Middle frontal gyrus (tissue), 1 donor: ENCODE data around the gene DPYSL5.

Experiments
- DNase-seq: peaks from one replicate; pipeline ENCODE4 v3.0.0-alpha.2; 2015; ENCODE audit warnings: low spot score; ENCODE audit errors: extremely low spot score

Gene DPYSL5

DNA sequence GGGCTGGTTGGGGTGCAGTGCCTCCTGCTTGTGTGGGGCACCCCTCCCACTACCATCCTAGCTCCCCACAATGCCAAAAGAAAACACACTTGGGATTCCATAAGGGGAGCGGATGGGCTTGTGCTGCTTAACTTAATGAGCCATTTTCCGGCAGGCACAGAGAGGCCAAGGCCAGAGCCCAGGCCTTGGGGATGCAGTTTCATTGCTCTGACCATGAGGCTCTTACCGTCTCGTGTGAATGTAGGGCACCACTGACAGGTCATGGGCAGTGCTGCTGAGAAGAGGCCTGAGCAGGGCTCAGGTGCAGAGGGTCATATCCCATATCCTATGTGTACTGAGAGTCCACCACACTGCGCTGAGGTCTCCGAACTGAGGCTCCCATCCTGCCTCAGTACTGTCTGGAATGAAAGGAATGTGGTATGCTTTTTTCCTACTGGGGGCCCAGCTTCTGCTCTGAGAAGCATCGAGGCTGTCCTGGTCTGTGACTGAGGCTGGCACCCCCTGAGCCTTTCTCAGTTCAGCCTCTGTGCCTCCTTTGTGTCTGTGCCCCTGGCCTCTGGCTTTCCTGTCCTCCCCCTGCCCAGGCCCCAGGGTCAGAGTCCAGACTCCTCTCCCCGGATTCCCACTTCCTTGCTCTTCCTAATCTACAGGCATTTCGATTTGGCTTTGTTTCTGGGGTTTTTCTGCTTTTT is 77.3 kb downstream of the DPYSL5 start:
- DNase-seq = no peak

DNA sequence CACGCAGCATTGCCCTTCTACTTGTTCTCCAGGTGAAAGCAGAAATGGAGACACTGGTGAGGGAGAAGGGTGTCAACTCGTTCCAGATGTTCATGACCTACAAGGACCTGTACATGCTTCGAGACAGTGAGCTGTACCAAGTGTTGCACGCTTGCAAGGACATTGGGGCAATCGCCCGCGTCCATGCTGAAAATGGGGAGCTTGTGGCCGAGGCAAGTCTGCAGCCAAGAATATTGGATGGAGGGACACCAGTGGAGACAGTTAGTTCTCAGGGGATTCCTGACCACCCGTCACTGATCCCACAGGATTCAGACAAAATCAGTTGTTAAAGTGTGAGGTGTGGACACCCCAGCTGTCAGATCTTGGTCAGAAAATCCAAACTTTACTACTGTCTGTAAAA is 79.3 kb downstream of the DPYSL5 start:
- DNase-seq = no peak

- DNase-seq = no peak
These were observed 85.0 kb downstream of the DPYSL5 start for GRCh38 chr2:26932974-26933373.

DNA sequence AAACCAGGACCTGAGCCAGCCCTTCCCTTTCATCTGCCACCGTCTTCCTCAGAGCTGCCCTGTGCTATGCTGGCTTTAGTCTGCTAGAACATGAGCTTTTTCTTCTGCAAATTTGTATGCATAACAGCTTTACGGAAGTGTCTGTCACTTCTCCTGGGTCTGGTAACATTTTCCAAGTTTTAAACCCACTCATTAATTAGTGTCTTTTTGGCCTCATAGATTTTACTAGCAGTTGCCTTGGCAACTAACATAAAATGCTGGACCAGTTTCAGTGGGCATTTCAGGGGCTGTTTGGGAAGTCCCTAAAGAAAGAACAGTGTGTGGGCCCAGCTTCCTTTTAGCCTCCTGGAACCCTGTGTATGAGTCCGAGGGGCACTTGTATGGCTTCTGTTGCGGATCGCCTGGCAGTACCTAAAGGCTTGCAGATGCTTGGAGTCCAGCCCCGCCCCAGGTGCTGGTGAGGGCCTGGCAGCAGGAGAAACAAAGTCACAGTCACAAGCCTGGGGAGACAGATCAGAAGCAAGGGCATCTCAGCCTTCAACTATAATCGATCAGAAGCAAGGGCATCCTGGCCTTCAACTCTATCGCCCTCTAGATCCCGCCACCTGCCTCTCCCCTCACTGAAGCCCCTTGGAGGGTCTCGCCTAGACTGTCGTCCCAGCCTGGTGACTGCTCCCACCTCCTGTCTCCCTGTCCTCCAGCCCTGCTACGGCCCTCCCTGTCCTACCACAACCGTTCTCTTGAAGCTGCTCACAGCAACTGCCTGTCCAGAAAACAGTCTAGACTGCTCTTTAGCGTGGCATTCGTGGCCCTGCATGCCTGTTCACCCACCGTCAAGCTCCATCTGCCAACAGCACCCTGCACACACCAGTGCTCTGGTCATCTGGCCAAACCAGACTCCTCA is 85.8 kb downstream of the DPYSL5 start:
- DNase-seq = no peak

DNA sequence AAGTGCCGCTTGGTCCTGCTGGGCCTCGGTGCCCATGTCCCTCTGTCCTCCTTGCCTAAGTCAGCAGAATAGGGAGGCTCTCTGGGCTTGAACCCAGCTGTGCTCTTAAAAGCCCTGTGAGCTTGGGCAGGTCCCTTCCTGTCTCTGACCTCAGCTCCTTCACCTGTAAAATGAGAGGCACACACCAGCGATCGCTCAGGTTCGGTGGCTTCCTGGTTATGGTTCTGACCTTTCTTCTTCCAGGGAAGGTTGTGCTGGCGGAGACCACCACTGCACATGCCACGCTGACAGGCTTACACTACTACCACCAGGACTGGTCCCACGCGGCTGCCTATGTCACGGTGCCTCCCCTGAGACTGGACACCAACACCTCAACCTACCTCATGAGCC is 86.4 kb downstream of the DPYSL5 start:
- no peak for DNase-seq

GRCh38 chr2:26934985-26935384 is 87.1 kb downstream of the DPYSL5 start:
- no peak for DNase-seq

DNA sequence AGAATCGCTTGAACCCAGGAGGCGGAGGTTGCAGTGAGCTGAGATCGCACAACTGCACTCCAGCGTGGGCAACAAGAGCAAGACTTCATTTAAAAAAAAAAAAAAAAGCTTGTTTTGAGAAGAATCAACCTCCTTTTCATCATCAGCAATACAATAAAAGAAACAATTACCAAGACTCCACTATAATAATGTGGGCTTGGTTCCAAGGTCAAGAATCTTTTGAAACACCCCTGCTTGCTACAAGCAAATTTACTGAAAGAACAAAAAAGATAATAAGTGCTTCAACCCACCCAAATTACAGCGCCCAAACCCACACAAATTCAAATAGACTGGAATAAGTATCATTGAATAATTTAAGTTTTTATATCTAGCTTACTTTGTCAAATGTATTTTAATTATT is 88.9 kb downstream of the DPYSL5 start:
- DNase-seq = no peak

DNA sequence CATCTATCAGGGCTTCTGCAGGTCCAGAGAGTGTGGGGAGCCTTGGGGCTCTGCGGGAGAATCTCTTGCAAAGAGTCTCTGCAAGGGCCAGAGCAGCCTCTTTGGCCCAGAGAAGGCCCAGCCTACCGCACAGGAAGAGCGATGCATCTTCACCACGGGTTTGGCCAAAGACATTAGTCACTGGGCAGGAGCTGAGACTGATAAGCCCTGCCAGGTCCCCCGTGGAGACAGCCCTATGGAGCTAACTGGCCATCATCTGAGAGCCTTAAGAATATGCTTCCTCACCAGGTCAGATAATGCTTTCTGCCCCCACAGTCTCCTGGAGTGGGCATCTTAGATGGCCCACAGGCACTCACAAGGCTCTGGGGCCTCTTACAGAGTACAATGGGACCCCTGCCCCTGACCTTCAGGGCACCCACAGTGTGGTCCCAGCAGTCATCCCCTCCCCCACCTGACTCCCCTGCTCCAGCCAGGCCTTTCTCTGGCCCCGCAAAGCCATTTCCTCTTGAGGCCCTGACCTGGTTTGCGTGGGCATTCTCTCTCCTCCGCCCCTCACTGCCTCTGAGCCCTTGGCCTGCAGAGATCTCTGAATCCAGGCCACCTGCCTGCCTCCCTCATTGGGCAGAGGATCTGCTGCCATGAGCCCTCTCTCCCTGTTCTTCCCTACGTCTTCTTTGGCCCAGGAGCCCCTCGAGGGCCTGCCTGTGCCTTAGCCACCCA is 90.6 kb downstream of the DPYSL5 start:
- no peak for DNase-seq

GRCh38 chr2:26940001-26940400 is 92.1 kb downstream of the DPYSL5 start:
- no peak for DNase-seq

GRCh38 chr2:26941486-26941885 is 93.6 kb downstream of the DPYSL5 start:
- DNase-seq = no peak

DNA sequence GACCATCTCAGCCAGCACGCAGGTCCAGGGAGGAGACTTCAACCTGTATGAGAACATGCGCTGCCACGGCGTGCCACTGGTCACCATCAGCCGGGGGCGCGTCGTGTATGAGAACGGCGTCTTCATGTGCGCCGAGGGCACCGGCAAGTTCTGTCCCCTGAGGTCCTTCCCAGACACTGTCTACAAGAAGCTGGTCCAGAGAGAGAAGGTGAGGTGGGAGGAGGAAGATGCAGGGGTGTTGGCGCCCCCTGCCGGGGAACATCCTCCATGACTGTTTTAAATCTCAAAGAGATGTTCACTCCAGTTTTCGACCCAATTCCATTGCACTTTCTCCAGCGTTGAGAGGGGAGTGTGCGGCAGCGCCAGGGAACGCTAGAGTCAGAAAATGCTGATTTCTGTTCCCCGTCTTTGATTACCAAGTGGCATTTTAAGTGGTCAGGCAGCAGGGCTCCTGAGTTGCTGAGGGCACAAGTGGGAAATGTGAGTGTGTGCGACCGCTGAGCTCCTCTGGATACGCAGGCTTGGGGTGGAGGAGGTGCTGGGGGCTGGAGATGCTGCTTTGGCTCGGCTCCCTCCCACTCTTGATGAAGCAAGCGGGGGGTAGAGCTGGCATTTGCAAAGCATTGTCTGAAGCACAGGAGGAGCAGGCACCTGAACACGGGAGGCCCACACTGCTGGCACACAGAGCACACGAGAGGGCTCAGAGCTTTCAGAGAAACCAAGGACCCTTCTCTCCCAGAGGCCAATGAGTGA is 94.8 kb downstream of the DPYSL5 start:
- DNase-seq = peak; percentile 21

DNA sequence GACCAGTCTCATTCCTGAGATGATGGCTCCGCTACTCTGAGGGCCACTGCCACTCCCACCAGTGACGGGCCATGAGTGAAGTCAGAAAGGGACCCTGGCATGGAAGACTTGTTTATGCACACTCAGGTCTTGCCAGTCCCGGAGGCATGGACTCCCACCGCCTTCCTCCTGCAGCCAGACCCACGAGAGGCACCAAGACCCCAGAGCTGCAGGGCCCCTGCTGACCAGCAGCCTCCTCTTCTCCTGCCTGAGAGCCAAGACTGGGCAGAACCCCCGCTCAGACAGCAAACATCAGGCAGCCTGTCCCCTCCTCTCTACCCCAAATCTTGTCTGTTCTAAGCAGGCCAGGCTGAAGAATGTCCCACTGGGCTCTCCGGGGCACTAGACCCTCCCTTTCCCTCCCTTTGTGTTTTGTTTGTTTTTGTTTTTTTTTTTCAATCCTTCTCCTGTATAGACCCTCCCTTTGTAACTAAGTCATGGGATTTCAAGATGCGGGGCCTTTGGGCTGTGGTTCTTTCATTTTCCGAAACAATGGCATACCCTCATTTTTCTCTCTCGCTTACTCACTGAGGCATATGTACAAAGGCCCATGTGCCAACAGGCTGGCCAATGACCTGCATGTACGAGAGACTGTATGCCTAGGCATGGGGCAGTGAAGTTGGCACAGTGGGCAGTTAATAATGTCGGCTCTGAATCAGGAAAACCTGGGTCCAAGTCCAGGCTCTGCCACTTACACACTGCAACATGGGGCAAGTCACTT is 98.2 kb downstream of the DPYSL5 start:
- DNase-seq = no peak

DNA sequence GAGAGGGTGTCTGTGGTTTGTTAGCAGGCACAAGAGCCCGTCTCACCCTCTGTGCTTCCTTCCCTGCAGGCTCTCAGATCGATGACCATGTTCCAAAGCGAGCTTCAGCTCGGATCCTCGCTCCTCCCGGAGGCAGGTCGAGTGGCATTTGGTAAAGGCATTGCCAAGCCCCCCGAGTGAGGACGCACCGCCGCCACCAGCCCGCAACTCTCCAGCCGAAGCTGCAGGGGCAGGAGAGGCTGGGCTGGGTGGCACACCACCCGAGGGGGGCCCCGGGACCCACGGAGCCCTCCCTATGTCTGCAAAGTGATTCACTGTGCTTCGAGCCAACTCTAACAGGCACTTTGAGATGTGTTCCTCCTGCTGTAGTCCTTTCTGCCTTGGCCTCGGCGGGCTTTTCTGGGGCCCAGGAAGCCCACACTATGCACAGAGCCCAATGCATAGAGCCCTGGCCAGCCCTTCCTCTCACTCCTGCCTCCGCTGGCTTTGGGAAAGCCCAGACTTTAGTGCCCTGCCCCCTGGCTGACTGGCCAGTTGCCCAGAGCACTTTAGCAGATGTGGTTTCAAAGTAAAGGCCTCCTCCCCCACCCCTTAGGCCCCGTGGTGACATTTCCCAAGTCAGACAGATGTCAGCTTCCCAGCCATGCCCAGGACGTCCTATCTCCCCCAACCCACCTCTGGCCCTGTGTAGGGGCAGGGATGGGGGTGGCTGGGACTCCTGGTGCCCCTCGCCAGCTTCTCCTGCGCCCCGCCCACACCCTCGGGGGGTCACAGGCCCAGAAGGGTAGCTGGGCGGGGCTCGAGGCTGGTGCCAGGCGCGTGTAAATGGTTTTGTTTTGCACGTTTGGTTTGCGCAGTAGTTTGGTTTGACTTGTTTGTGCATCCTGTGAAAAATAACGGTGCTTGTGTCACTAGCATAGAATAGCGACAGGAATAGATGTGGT is 99.2 kb downstream of the DPYSL5 start:
- DNase-seq = no peak

- no peak for DNase-seq
These were observed 100.9 kb downstream of the DPYSL5 start for GRCh38 chr2:26948800-26949199.

DNA sequence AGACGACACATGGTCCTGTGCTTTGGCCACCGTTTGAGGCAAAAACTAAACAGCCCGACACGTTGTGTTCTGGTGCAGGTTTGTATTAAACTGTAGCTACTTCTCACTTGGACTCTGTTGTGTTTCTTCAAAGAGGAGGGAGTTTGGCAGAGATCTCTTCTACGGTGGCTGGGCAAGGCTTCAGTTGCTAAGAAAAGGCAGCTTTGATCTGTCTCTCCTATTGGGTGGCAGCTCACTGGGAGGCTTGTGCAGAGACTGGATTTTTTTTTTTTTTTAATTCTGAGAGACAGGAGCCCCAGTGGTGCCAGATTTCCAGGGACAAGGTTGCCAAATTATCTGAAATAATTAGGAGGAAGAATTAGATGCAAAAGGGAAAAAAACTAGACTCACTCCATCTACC is 102.3 kb downstream of the DPYSL5 start:
- DNase-seq = no peak

DNA sequence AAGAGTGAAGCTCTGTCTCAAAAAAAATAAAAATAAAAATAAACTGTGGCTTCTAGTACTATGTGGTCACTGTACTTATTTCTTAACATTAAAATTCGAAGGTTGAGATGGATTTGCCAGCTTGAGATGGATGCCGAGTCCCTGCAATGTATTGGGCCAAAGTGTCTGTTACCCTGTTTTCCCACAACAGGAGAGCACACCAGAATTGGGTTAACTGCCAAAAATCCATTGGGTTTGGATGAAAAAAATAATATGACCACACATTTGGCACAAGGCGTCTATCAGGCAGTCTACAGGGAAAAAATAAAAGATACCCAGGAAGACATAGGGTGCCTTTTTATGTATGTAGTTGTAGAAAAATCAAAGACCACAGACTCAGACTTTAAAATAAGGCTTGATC is 103.3 kb downstream of the DPYSL5 start:
- DNase-seq = no peak

GRCh38 chr2:26952374-26952773 is 104.4 kb downstream of the DPYSL5 start:
- no peak for DNase-seq

- no peak for DNase-seq
These were observed 106.2 kb downstream of the DPYSL5 start for GRCh38 chr2:26954135-26954534.

DNA sequence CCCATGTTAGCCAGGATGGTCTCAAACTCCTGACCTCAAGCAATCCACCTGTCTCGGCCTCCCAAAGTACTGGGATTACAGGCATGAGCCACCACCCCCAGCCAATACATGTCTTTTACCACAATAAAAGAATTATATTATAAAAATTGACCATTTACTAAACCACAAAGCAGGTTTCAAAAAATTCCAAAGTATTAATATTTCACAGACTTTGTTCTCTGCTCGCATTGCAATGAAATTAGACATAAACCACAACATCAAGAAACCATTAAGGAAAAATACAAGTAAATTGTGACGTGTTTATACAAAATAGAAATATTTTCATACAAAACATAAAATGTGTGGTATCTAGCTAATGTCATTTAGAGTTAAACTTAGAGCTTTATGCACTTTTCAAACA is 109.1 kb downstream of the DPYSL5 start:
- DNase-seq = no peak

DNA sequence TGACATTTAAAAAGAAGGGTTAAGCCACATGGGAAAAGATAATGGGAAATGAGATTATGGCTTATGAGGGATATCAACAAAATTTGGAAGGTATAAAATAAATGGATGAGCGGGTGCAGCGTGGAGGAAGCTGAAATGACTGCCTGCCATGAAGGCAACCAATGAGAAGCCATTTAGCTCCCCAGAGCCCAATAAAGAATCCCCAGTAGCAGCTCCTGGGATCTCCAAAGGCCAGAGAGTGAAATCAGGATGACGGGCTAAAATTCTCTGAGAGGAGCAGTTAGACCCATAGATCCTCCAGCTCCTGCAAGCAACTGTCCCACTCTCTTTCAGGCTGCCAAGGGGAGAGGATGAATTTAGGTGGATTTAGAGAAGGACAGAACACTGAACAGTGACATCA is 109.6 kb downstream of the DPYSL5 start:
- no peak for DNase-seq
